Neural cell (in vitro differentiated cells): ENCODE measurements around the gene GPHN. TPM values are rescaled to one million over a fixed set of nuclear protein-coding genes. Genes with fewer than 3 reads are reported as not detected.

Source experiments
- H2AFZ ChIP-seq: fragments of 200-600, 300-800 bp; sonication (generic), shearing (Covaris generic); 2 replicates; pipeline ENCODE4 v1.6.0; 2014; ENCODE audit warnings: low read depth, mild to moderate bottlenecking, antibody characterized with exemption, low read length, moderate library complexity
- H3F3A ChIP-seq: fragments of 200-600 bp; shearing (Covaris generic); 2 replicates; pipeline ENCODE4 v1.6.1; 2016; ENCODE audit warnings: mild to moderate bottlenecking, moderate library complexity, mixed read lengths, antibody characterized with exemption, low read length; ENCODE audit not compliant: insufficient read depth, poor library complexity, severe bottlenecking
- H3K27ac ChIP-seq: fragments of 200-600, 300-800 bp; sonication (generic), shearing (Covaris generic); 2 replicates; pipeline ENCODE4 v1.5.1; 2014; ENCODE audit warnings: mild to moderate bottlenecking, low read length, moderate library complexity
- H3K27me3 ChIP-seq: fragments of 300-800, 200-600 bp; sonication (generic), shearing (Covaris generic); 2 replicates; pipeline ENCODE4 v1.6.0; 2014; ENCODE audit warnings: mild to moderate bottlenecking, low read depth, low read length, moderate library complexity; ENCODE audit not compliant: insufficient read depth
- H3K36me3 ChIP-seq: fragments of 300-800, 200-600 bp; sonication (generic), shearing (Covaris generic); 2 replicates; pipeline ENCODE4 v1.5.1; 2014; ENCODE audit warnings: mild to moderate bottlenecking, antibody characterized with exemption, low read length, moderate library complexity; ENCODE audit not compliant: insufficient read depth
- H3K4me2 ChIP-seq: fragments of 300-800, 200-600 bp; sonication (generic), shearing (Covaris generic); 2 replicates; pipeline ENCODE4 v1.6.0; 2014; ENCODE audit warnings: mild to moderate bottlenecking, low read length
- H3K4me3 ChIP-seq: fragments of 300-800, 200-600 bp; sonication (generic), shearing (Covaris generic); 2 replicates; pipeline ENCODE4 v1.5.1; 2014; ENCODE audit warnings: mild to moderate bottlenecking, low read length, moderate library complexity
- H3K79me2 ChIP-seq: fragments of 200-600 bp; shearing (Covaris generic); replicated peaks from 2 replicates; pipeline ENCODE4 v1.6.0; 2014; ENCODE audit warnings: mild to moderate bottlenecking, low read length, moderate library complexity; ENCODE audit not compliant: insufficient read depth
- H3K9ac ChIP-seq: fragments of 300-800, 200-600 bp; sonication (generic), shearing (Covaris generic); 2 replicates; pipeline ENCODE4 v1.6.1; 2016; ENCODE audit warnings: mild to moderate bottlenecking, low read length, mixed read lengths
- H3K9me2 ChIP-seq: fragments of 200-600 bp; shearing (Covaris generic); 2 replicates; pipeline ENCODE4 v1.6.1; 2016; ENCODE audit warnings: mild to moderate bottlenecking, low read length, mixed read lengths; ENCODE audit not compliant: insufficient read depth
- H3K9me3 ChIP-seq: fragments of 200-600, 300-800 bp; sonication (generic), shearing (Covaris generic); 2 replicates; pipeline ENCODE4 v1.6.1; 2016; ENCODE audit warnings: mild to moderate bottlenecking, mixed run types, low read length, moderate library complexity, mixed read lengths
- H4K20me1 ChIP-seq: fragments of 200-600 bp; shearing (Covaris generic); 2 replicates; pipeline ENCODE4 v1.6.1; 2016; ENCODE audit warnings: mild to moderate bottlenecking, mixed run types; ENCODE audit not compliant: insufficient read depth
- CTCF ChIP-seq: fragments of 450-650 bp; IDR thresholded peaks from 2 replicates; pipeline ENCODE4 v1.5.1; 2014; ENCODE audit warnings: antibody characterized with exemption, mild to moderate bottlenecking, moderate library complexity; ENCODE audit not compliant: poor library complexity, severe bottlenecking
- EP300 ChIP-seq: fragments of 450-650 bp; conservative IDR thresholded peaks from 2 replicates; pipeline ENCODE4 v1.6.1; 2014; ENCODE audit warnings: antibody characterized with exemption, mild to moderate bottlenecking, moderate library complexity; ENCODE audit not compliant: poor library complexity, severe bottlenecking
- EZH2 ChIP-seq: fragments of 200-600, 300-800 bp; shearing (Covaris generic), sonication (generic); IDR thresholded peaks from 2 replicates; pipeline ENCODE4 v1.6.1; 2014; ENCODE audit warnings: antibody characterized with exemption, low read length, borderline replicate concordance, mild to moderate bottlenecking; ENCODE audit not compliant: insufficient read depth, poor library complexity, severe bottlenecking
- MXI1 ChIP-seq: fragments of 450-650 bp; conservative IDR thresholded peaks from 2 replicates; pipeline ENCODE4 v1.6.1; 2014; ENCODE audit warnings: antibody characterized with exemption, mild to moderate bottlenecking; ENCODE audit not compliant: poor library complexity, severe bottlenecking
- POLR2AphosphoS5 ChIP-seq: IDR thresholded peaks from 2 replicates; pipeline ENCODE4 v1.6.1; 2012
- RAD21 ChIP-seq: fragments of 450-650 bp; conservative IDR thresholded peaks from 2 replicates; pipeline ENCODE4 v1.6.1; 2014; ENCODE audit warnings: antibody characterized with exemption, mild to moderate bottlenecking, moderate library complexity
- REST ChIP-seq: IDR thresholded peaks from 2 replicates; pipeline ENCODE4 v1.6.1; 2012; ENCODE audit warnings: borderline replicate concordance
- SMC3 ChIP-seq: fragments of 450-650 bp; conservative IDR thresholded peaks from 2 replicates; pipeline ENCODE4 v1.6.1; 2014; ENCODE audit warnings: antibody characterized with exemption, mild to moderate bottlenecking, moderate library complexity; ENCODE audit not compliant: poor library complexity
- TAF1 ChIP-seq: IDR thresholded peaks from 2 replicates; pipeline ENCODE4 v1.6.1; 2012; ENCODE audit warnings: low read depth
- polyA plus RNA-seq: library from polyadenylated mRNA; depleted of rRNA; stranded (reverse); fragments of >200 nt; gene quantifications from 2 replicates; pipeline ENCODE4 v1.2.3, GENCODE V29; 2014

GPHN gene
- polyA plus RNA-seq, 1 donor from 2014 or later = 135 TPM

DNA sequence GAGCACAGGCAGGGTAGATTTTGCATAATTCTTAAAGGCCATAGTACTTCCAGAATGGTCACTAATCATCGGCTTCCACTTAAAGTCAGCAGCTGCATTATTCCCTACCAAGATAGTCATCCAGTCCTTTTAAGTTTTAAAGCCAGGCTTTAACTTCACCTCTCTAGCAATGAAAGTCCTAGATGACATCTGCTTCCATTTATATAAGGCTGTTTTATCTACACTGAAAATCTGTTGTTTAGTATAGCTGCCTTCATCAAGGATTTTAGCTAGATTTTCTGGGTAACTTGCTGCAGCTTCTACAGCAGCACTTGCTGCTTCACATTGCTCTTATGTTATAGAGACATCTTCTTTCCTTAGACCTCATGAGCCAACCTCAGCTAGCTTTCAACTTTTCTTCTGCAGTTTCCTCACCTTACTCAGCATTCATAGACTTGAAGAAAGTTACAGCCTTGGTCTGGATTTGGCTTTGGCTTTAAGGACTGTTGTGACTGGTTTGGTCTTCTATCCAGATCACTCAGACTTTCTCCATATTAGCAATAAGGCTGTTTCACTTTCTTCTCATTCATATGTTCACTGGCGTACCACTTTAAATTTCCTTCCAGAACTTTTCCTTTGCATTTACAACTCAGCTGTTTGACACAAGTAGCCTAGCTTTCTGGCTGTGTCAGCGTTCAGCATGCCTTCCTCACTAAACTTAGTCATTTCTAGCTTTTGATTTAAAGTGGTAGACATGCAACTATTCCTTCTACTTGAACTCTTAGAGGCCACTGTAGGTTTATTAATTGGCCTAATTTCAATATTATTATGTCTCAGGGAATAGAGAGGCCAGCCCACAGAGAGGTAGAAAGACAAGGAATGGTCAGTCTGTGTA is 471.4 kb downstream of the GPHN start:
- Histone ChIP-seq H3K9me3 (no peaks in the 10 kb centered on the region), H4K20me1 (no peaks in the 10 kb centered on the region), H2AFZ (no peak overlapping the region), H3K79me2 (no peaks in the 10 kb centered on the region), H3K36me3 (no peaks in the 10 kb centered on the region), H3K27ac (no peak overlapping the region), H3F3A (no peaks in the 10 kb centered on the region), H3K9ac (no peak overlapping the region), H3K27me3 (no peaks in the 10 kb centered on the region), H3K4me3 (no peak overlapping the region), H3K4me2 (no peak overlapping the region), H3K9me2 (no peaks in the 10 kb centered on the region)
- no peak for TF ChIP-seq MXI1
- no peak for TF ChIP-seq RAD21
- TF ChIP-seq REST = no peak
- no peak for TF ChIP-seq CTCF
- no peak for TF ChIP-seq POLR2AphosphoS5
- TF ChIP-seq EZH2 = no peak
- TF ChIP-seq SMC3 = no peak
- TF ChIP-seq EP300 = no peak
- TF ChIP-seq TAF1 = no peak

- H3K27ac ChIP-seq = no peak overlapping the region
- no peak for TF ChIP-seq SMC3
- TF ChIP-seq CTCF = no peak
- no peak for TF ChIP-seq RAD21
- no peak for TF ChIP-seq EZH2
- TF ChIP-seq MXI1 = no peak
- no peak for TF ChIP-seq REST
- no peak for TF ChIP-seq TAF1
- no peak for TF ChIP-seq POLR2AphosphoS5
- no peak for TF ChIP-seq EP300
- no peak overlapping the region for H3K4me2 ChIP-seq
- H3K36me3 ChIP-seq = no peaks in the 10 kb centered on the region
- H3K9me3 ChIP-seq = no peaks in the 10 kb centered on the region
- H4K20me1 ChIP-seq = no peaks in the 10 kb centered on the region
- no peak overlapping the region for H3K9ac ChIP-seq
- no peaks in the 10 kb centered on the region for H3K79me2 ChIP-seq
- H3F3A ChIP-seq = no peaks in the 10 kb centered on the region
- no peak overlapping the region for H2AFZ ChIP-seq
- H3K9me2 ChIP-seq = no peaks in the 10 kb centered on the region
- H3K4me3 ChIP-seq = no peak overlapping the region
- no peaks in the 10 kb centered on the region for H3K27me3 ChIP-seq
Observed at GRCh38 chr14:66982247-66982646, 474.3 kb downstream of the GPHN start.
